HG02973 (cell line): Measurements from ENCODE around the gene PRRT2.
"Not testable (repeated sequence)": the region's sequence is repeated elsewhere in the genome, so short reads cannot be mapped to it uniquely, and the experiment has no call there.

ENCODE experiments used
- ATAC-seq: cut with Tn5 transposase; IDR thresholded peaks from one replicate; pipeline ENCODE4 v1.9.1; 2021; ENCODE audit warnings: moderate library complexity; ENCODE audit not compliant: unreplicated experiment

PRRT2 gene

GRCh38 chr16:29831490-29831889 lies 19.5 kb downstream of the PRRT2 start:
- ATAC-seq = no peak

DNA sequence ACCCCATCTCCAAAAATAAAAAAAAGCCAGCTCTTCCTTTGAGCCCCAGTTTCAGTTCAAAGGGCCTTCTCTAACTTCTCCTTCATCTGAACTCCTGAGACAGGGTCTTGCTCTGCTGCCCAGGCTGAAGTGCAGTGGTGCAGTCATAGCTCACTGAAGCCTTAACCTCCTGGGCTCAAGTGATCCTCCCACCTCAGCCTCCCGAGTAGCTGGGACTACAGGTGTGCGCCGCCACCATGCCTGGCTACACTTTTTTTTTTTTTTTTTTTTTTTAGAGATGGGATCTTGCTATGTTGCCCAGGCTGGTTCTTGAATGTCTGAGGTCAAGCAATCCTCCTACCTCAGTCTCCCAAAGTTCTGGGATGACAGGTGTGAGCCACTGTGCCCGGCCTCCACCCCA lies 21.2 kb downstream of the PRRT2 start:
- not testable (repeated sequence) for ATAC-seq

DNA sequence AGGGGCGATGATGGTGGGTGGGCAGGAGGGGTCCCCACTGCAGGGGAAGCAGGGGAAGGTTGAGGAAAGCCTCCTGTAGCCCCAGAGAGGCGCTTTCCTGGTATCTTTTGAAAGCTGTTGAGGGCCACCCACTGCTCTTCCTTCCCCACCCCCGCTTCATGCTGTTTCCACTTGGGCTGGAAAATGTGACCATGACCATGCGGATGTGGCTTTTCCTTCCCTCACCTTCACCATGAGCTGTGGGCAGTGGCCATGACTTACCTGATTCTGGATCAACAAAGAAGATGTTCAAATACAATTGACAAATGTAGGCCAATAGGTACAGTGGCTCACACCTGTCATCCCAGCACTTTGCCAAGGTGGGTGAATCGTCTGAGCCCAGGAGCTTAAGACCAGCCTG lies 22.1 kb downstream of the PRRT2 start:
- no peak for ATAC-seq

GRCh38 chr16:29835926-29836325 lies 23.9 kb downstream of the PRRT2 start:
- no peak for ATAC-seq

DNA sequence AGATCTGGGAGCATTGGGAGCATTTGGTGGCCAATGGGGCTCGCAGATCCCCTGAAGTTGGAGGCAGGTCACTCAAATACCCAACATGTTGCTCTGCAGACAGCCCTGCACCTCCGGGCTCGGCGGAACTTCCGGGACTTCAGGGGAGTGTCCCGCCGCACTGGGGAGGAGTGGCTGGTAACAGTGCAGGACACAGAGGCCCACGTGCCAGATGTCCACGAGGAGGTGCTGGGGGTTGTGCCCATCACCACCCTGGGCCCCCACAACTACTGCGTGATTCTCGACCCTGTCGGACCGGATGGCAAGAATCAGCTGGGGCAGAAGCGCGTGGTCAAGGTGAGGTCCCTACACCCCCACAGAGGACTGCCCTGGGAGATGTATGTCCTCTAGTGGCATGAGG lies 24.6 kb downstream of the PRRT2 start:
- no peak for ATAC-seq

DNA sequence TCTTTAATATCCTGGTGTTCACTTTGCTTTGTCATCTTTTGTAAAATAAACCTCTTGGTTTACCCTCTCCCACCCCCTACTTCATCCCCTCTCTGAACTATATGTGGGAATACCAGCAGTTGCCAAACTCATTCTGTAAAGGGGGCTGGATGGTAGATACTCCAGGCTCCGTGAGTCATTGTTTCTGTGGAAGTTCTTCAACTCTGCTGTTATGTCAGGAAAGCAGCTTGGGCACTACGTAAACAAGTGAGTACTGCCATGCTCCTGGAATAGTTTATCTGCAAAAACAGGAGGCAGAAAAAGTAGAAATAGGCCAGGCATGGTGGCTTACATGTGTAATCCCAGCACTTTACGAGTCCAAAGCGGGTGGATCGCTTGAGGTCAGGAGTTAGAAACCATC lies 25.8 kb downstream of the PRRT2 start:
- ATAC-seq = no peak

DNA sequence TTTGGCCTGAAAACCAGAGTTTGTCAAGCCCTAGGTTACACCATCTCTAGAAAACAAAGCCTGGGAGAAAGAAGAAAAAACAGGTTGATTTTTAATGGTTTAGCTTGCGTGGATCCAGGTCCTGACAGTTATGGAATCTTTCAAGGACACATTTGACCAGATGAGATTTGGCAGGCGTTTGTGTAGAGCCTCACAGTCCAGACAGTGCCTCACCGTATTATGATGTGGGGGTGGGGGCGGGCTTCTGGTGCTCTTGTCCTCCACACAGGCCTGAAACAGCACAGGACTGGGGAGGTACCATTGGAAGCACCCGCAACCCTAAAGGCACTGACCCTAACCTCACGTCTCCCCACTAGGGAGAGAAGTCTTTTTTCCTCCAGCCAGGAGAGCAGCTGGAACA lies 27.8 kb downstream of the PRRT2 start:
- ATAC-seq = no peak

DNA sequence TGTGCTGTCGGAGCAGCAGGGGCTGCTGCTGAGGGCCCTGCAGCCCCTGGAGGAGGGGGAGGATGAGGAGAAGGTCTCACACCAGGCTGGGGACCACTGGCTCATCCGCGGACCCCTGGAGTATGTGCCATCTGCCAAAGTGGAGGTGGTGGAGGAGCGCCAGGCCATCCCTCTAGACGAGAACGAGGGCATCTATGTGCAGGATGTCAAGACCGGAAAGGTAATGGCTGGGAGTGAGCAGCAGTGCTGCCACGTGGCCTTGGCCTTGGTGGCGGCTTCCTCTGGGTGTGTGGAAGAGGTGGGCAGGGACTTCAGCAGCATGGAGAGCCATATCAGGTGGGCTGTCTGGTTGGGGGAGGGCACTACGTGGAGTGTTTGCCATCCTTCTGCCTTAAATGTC lies 28.2 kb downstream of the PRRT2 start:
- ATAC-seq = no peak

- ATAC-seq = no peak
Measured at GRCh38 chr16:29841631-29842030, 29.6 kb downstream of the PRRT2 start.

DNA sequence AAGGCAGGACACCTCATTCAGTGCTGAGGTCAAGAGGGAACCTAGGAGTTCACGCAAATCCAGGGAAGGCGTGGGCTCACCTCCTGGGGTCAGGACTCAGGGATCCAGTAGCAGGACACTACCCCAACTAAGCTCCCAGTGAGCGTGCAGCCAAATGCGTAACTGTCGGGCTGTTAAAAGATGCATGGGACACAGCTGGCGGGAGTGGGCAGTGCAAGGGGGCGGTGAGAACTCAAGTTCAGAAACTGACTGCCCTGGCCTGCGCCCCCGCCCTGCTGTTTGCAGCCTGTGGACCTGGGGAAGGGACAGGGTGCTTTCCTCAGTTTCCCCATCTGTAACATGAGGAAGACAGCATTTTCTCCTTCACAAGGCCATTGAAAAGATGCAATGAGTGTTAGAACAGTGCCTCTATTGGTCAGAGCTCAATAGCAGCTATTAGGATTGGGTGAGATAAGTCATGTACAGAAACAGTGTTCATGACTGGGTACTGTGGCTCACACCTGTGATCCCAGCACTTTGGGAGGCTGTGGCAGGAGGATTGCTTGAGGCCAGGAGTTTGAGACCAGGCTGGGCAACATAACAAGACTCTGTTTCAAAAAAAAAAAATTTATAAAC lies 30.8 kb downstream of the PRRT2 start:
- no peak for ATAC-seq

GRCh38 chr16:29843931-29844330 lies 31.9 kb downstream of the PRRT2 start:
- ATAC-seq = no peak

DNA sequence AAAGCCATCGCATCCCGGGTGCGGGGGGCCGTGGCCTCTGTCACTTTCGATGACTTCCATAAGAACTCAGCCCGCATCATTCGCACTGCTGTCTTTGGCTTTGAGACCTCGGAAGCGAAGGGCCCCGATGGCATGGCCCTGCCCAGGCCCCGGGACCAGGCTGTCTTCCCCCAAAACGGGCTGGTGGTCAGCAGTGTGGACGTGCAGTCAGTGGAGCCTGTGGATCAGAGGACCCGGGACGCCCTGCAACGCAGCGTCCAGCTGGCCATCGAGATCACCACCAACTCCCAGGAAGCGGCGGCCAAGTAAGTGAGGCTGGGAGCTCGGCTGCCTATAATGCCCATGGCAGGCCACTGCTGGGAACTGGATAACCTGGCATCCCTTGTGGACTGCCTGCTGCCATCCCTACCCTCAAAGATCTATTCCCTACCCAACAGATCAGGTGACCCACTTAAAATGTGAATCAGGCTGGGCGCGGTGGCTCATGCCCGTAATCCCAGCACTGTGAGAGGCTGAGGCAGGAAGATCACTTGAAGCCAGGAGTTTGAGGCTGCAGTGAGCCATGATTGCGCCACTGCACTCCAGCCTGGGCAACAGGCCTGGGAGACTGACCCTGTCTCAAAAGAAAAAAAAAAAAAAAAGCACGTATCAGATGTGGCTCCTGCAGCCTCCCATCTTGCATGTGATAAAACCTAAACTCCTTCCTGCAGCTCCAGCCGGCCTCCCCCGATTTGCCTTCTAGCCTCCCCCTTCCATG lies 32.8 kb downstream of the PRRT2 start:
- ATAC-seq = no peak

DNA sequence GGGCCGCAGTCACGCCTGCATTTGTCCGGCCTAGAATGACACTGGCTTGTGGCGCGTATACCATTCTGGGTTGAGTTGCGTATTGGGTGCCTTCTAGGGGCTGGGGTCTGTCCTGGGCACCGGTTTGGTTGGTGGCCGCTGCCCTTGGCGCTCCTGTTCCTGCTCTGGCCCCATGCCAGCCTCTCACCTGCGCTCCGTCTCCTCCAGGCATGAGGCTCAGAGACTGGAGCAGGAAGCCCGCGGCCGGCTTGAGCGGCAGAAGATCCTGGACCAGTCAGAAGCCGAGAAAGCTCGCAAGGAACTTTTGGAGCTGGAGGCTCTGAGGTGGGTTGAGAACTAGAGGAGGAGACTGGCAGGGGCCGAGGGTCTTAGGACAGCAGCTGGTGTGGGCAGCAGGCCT lies 33.7 kb downstream of the PRRT2 start:
- ATAC-seq = no peak

DNA sequence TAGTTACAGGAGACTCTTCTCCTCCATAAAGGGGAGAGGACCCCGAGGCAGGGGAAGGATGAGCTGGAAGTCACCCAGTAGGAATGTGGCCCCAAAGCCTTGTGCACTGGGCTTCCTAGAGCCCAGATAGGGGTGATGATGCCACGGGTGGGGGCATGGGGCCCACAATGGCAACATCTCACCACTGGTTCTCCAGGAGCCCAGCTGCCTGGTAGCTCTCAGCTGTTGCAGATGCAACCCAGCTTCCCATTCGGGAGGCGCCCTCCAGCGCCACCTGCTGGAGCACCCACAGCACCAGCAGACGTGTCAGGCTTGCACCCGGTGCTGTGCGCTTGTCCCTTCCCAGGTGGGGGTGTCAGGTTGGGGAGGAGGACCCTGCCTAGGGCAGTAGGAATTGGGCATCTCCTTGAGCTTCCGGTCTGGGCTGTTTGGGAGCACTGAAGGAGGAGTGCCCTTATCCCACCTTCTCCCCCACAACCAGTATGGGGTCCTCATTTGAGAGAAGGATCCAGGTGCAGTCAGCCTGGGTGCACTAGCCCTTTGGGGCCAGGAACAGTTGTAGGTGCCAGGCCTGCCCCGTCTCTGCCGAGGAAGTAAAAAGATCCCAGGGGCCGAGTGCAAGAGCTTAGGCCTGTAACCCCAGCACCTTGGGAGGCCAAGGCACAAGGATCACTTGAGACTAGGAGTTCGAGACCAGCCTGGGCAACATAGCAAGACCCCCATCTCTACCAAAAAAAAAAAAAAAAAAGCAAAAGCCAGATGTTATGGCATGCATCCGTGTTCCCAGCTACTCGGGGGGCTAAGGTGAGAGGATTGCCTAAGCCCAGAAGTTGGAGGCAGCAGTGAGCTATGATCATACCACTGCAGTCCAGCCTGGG lies 36.7 kb downstream of the PRRT2 start:
- no peak for ATAC-seq

DNA sequence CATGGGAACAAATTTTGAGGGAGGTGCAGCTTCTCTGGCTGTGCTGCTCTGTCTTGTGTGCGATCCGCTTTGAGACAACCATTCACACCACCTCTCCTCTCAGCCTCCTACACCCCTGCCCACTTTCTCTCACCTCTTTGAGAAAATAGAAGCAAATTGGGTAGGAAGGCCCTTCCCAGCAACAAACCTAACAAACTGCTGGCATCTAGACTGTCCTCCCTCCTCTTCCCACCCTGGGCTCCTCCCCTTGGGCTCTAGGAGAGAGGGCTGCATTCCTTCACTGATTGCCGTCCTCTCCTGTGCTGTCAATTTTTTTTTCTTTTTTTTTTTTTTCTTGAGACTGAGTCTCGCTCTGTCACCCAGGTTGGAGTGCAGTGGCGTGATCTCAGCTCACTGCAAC lies 37.5 kb downstream of the PRRT2 start:
- ATAC-seq = no peak

- ATAC-seq = no peak
Measured at GRCh38 chr16:29850998-29851397, 39.0 kb downstream of the PRRT2 start.

- ATAC-seq = no peak
Measured at GRCh38 chr16:29852654-29853053, 40.7 kb downstream of the PRRT2 start.

GRCh38 chr16:29854520-29855100 lies 42.6 kb downstream of the PRRT2 start:
- no peak for ATAC-seq

DNA sequence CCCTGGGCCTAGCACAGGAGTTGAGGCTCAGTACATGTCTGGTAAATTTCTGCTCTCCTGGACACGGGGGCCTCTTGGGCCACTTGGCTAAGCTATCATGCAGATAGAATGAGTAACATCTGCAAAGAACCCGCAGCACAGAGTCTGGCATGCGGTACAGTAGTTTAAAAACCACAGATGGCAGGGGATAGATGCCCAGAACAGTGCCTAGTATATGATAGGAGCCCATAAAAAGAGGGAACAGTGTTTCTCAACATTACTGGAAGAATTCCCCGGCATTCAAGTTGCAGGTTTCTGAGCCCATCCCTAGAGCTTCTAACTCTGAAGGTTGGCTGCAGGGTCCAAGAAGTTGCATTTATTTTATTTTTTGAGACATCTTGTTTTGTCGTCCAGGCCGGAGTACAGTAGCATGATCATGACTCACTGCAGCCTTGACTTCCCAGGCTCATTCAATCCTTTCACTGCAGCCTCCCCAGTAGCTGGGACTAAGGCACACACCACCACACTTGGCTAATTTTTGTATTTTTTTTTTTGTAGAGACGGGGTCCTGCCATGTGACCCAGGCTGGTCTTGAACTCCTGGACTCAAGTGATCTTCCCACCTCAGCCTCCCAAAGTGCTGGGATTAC lies 45.3 kb downstream of the PRRT2 start:
- ATAC-seq = no peak

GRCh38 chr16:29858149-29858849 lies 46.3 kb downstream of the PRRT2 start:
- no peak for ATAC-seq
